ENCODE results near the gene ATXN7.

The ATXN7 gene

DNA sequence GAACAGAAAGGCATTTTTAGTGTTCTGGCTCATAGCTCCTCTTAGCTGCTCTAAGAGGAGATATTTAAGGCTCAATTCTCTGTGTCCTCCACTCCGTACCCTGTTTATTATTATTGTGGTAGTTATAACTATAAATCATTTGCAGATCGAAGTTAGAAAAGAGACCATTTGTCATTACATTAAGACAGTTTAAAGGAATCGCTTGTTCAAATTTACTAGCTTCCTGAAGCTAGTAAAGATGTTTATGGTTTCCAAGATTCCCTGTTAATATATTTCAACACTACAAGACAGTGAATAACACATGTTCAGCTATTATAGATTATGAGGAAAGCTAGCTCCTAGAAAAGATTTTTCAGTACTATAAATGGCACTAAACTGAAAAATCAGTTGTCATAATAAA lies 12.6 kb downstream of the ATXN7 start:
- TF ChIP-seq CTCF (IDR thresholded peaks at IDR 0.05): no peak
- peaks cover 59% of the 10 kb centered on the region for H3K4me1 Mint-ChIP-seq
- no peak overlapping the region for H3K4me3 Mint-ChIP-seq
- no peaks in the 10 kb centered on the region for H3K27me3 Mint-ChIP-seq (ENCODE audit: low read depth, poor library complexity)
- DNase-seq: no peak
- H3K36me3 Mint-ChIP-seq (ENCODE audit: low read depth): peaks cover 12% of the 10 kb centered on the region
- H3K27ac Mint-ChIP-seq: no peak overlapping the region
- H3K9me3 Mint-ChIP-seq: no peaks in the 10 kb centered on the region

- Mint-ChIP-seq H3K4me1 (peaks cover 44% of the 10 kb centered on the region), H3K27ac (peak overlapping the region; percentile 22), H3K4me3 (no peak overlapping the region), H3K36me3 (ENCODE audit: low read depth) (peaks cover 7% of the 10 kb centered on the region), H3K9me3 (no peaks in the 10 kb centered on the region), H3K27me3 (ENCODE audit: low read depth, poor library complexity) (no peaks in the 10 kb centered on the region)
- DNase-seq: no peak
- no peak for TF ChIP-seq CTCF (IDR thresholded peaks at IDR 0.05)
Measured at GRCh38 chr3:63877737-63878393, 14.2 kb downstream of the ATXN7 start.

DNA sequence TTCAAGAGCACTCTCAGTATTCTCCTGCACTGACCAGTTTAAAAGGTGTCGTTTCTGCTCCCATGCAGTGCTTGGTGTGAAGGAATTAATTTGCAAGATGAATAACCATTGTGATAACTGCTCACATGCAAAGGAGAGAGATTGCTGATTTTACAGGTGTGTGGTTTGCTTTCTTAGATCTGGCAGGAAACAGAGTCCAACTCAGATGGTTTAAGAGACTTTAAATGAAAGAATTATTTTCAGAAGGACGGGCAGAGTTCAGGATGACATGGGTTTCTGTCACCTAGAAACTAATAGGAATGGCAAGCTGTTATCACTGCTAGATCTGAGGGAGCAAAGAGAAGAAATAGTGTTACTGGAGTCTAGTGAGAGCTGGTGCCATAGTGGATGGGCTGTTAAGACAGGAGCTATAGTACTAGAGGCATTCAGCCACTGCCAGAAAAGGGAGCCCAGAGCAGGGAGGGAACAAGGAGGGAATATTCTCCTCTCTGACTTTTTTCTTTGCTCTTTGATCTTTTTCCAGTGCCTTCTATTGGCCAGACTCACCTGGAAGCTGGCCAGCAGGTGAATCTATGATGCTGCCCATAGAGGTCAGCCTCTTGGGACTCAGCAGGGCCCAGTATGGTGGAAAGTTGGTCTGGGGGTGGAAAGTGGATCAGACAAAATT lies 14.9 kb downstream of the ATXN7 start:
- no peak overlapping the region for H3K4me3 Mint-ChIP-seq
- DNase-seq: no peak
- no peaks in the 10 kb centered on the region for H3K27me3 Mint-ChIP-seq (ENCODE audit: low read depth, poor library complexity)
- H3K27ac Mint-ChIP-seq: peak overlapping the region; percentile 22
- no peaks in the 10 kb centered on the region for H3K9me3 Mint-ChIP-seq
- peaks cover 6% of the 10 kb centered on the region for H3K36me3 Mint-ChIP-seq (ENCODE audit: low read depth)
- peaks cover 47% of the 10 kb centered on the region for H3K4me1 Mint-ChIP-seq
- TF ChIP-seq CTCF (IDR thresholded peaks at IDR 0.05): no peak

DNA sequence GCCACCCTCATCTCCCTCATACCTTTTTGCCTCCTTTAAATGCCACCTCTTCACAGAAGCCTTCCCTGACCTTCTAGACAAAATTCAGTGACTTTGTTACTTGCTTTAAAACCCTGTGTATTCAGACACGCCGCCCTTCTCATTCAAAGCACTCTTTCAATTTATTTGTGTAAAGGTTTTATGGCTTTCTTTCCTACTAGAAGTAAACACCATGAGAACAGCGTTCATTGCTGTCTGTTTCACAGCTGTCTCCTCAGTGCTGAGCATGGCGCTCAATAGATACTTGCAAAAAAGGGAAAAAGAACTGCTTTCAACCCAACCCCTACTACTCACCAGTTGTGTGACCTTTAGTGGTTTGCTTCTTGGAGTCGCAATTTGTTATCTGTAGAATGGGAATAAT lies 17.0 kb downstream of the ATXN7 start:
- Mint-ChIP-seq H3K4me3 (no peak overlapping the region), H3K27ac (peak overlapping the region; percentile 14), H3K4me1 (peaks cover 44% of the 10 kb centered on the region), H3K27me3 (ENCODE audit: low read depth, poor library complexity) (no peaks in the 10 kb centered on the region), H3K9me3 (no peaks in the 10 kb centered on the region), H3K36me3 (ENCODE audit: low read depth) (no peaks in the 10 kb centered on the region)
- no peak for DNase-seq
- no peak for TF ChIP-seq CTCF (IDR thresholded peaks at IDR 0.05)

DNA sequence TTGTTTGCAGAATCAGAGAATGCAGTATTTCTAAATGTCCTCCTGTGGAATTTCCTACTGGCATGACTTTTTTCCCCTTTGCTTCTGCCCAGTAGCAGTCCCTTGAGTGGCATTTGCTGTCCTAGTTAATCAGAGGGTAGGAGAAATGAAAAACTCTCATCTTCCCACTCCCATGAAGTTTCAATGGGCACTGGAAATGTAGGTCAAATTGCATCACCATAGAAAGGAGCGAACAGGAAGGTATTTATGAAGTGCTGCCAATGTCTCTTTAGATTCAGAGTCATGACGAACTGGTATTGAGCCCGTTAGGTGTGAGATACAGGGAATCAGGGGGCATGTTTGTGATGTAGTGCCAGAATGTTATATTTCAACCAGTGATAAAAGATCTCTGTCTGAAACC lies 23.2 kb downstream of the ATXN7 start:
- peaks cover 5% of the 10 kb centered on the region for H3K36me3 Mint-ChIP-seq (ENCODE audit: low read depth)
- no peak for TF ChIP-seq CTCF (IDR thresholded peaks at IDR 0.05)
- no peak for DNase-seq
- no peaks in the 10 kb centered on the region for H3K27me3 Mint-ChIP-seq (ENCODE audit: low read depth, poor library complexity)
- H3K4me1 Mint-ChIP-seq: peaks cover 15% of the 10 kb centered on the region
- H3K9me3 Mint-ChIP-seq: no peaks in the 10 kb centered on the region
- H3K4me3 Mint-ChIP-seq: no peak overlapping the region
- peak overlapping the region; percentile 31 for H3K27ac Mint-ChIP-seq

DNA sequence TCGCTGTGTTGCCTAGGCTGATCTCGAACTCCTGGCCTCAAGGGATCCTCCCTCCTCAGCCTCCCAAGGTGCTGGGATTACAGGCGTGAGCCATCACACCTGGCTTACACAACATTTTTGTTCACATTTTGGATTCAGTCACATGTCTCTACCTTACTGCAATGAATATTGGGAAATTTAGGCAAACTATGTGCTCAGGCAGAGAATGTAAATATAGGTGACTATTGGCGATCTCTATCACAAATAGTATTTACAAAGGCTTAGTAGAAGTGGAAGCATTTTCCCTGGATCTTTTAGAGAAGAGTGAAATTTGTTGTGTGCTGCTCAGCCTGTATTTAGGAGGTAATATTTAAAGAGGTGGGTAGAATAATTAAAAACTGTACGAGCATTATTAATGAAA lies 27.9 kb downstream of the ATXN7 start:
- TF ChIP-seq CTCF (IDR thresholded peaks at IDR 0.05): no peak
- no peak for DNase-seq
- Mint-ChIP-seq H3K4me3 (no peak overlapping the region), H3K9me3 (no peaks in the 10 kb centered on the region), H3K4me1 (peaks cover 19% of the 10 kb centered on the region), H3K36me3 (ENCODE audit: low read depth) (peaks cover 5% of the 10 kb centered on the region), H3K27ac (peak overlapping the region; percentile 66), H3K27me3 (ENCODE audit: low read depth, poor library complexity) (no peaks in the 10 kb centered on the region)

All from nephron progenitor cell (in vitro differentiated cells).